ENCODE measurements around the gene PSMD2.

The PSMD2 gene

DNA sequence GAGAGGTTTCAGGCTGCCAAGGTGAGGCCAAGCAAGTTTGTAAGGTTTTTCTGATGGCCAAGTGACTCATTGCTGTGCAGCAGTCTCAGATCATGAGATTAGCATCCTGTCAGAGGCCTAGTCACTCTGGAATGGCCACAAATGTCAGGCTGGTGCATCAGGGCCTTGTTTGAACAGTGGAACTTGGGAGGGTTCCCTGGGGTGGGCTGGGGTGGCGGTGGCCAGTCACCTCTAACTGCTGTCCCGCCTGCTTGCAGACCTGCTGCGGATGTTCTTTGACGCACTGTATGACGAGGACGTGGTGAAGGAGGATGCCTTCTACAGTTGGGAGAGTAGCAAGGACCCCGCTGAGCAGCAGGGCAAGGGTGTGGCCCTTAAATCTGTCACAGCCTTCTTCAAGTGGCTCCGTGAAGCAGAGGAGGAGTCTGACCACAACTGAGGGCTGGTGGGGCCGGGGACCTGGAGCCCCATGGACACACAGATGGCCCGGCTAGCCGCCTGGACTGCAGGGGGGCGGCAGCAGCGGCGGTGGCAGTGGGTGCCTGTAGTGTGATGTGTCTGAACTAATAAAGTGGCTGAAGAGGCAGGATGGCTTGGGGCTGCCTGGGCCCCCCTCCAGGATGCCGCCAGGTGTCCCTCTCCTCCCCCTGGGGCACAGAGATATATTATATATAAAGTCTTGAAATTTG, 35.6 kb downstream of the PSMD2 start:
- H3K27ac ChIP-seq: peak overlapping the region; percentile 88
- peaks cover 48% of the 10 kb centered on the region for H3K36me3 ChIP-seq
- H3K9me3 ChIP-seq: no peaks in the 10 kb centered on the region
- H3K27me3 ChIP-seq: peaks cover 26% of the 10 kb centered on the region
- H3K4me1 ChIP-seq (ENCODE audit: control insufficient read depth in 1 of 2, insufficient read depth in 1 of 2, low read depth in 1 of 2, low read length in 1 of 2): peaks cover 15 to 23% of the 10 kb centered on the region in 2 experiments
- H3K4me3 ChIP-seq (ENCODE audit: low read depth in 1 of 2, low read length in 1 of 2): no peak overlapping the region
- TF ChIP-seq, protein P1, sequence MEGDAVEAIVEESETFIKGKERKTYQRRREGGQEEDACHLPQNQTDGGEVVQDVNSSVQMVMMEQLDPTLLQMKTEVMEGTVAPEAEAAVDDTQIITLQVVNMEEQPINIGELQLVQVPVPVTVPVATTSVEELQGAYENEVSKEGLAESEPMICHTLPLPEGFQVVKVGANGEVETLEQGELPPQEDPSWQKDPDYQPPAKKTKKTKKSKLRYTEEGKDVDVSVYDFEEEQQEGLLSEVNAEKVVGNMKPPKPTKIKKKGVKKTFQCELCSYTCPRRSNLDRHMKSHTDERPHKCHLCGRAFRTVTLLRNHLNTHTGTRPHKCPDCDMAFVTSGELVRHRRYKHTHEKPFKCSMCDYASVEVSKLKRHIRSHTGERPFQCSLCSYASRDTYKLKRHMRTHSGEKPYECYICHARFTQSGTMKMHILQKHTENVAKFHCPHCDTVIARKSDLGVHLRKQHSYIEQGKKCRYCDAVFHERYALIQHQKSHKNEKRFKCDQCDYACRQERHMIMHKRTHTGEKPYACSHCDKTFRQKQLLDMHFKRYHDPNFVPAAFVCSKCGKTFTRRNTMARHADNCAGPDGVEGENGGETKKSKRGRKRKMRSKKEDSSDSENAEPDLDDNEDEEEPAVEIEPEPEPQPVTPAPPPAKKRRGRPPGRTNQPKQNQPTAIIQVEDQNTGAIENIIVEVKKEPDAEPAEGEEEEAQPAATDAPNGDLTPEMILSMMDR (IDR thresholded peaks at IDR 0.05): no peak

DNA sequence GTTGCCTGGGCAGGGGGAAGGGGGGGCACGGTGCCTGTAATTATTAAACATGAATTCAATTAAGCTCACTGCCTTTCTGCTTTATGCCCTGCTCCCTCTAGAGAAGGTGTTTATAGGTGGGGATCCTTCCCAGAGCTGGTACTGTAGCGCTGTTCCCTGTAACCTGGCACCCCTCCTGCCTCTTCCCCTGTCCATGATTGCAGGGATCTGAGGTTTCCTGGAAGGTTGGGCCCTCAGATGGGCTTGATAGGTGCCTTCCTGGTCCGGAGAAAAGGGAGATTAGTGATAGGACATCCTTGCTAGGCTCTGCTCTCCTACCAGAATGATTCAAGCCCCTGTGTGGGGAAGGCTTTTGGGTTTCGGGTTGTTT, 36.2 kb downstream of the PSMD2 start:
- Histone ChIP-seq H3K4me1 (ENCODE audit: control insufficient read depth in 1 of 2, insufficient read depth in 1 of 2, low read depth in 1 of 2, low read length in 1 of 2) (peaks cover 15 to 23% of the 10 kb centered on the region in 2 experiments), H3K4me3 (ENCODE audit: low read depth in 1 of 2, low read length in 1 of 2) (peak overlapping the region; percentile 79 to 95), H3K27ac (peak overlapping the region; percentile 88), H3K36me3 (peaks cover 41% of the 10 kb centered on the region), H3K27me3 (peaks cover 26% of the 10 kb centered on the region), H3K9me3 (no peaks in the 10 kb centered on the region)
- TF ChIP-seq, protein P1 (IDR thresholded peaks at IDR 0.05): no peak

DNA sequence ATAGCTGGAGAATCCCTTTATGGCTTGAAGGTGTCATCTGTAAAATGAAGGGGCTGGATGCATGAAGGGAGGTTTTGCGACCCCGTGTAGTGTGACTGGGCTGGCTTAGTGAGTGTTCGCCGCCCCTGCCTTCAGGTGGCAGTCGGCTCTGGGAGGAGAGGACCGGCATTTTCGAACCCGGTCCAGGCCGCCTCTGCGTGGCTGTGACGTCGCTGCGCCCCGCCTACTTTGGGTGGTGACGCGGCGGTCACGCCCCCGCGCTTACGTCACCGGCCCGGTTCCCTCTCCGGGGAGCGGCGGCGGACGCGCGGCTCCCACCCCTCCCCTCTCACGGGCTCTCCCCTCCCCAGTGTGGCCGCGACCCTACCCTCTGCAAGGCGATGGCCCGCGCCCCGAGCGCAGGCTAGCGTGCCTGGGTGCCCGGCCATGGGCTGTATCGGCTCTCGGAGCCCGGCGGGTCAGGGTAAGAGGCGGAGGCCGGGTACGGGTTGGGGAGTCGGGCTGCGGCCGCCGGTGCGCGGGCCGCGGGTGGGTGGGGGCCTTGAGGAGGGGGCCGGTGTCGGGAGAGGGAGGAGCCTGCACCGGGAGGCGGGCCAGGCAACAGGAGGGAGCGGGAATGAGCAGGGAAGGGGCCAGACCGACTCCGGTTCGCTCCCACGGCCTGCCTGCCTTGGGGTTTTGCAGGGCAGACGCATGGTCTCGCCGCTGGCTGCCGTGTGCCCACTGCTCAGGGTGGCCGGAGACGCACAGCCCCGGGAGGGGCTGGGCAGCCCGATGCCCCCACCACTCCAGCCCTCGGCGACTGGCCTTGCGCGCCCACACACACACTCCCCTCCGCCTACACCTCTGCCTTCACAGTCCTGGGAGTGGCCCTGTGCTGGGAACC, 36.9 kb downstream of the PSMD2 start:
- H3K4me3 ChIP-seq (ENCODE audit: low read depth in 1 of 2, low read length in 1 of 2): peak overlapping the region; percentile 79 to 95
- TF ChIP-seq, protein P1 (IDR thresholded peaks at IDR 0.05): no peak
- H3K27me3 ChIP-seq: peaks cover 26% of the 10 kb centered on the region
- H3K4me1 ChIP-seq (ENCODE audit: control insufficient read depth in 1 of 2, insufficient read depth in 1 of 2, low read depth in 1 of 2, low read length in 1 of 2): peaks cover 15 to 23% of the 10 kb centered on the region in 2 experiments
- peaks cover 38% of the 10 kb centered on the region for H3K36me3 ChIP-seq
- peak overlapping the region; percentile 88 for H3K27ac ChIP-seq
- H3K9me3 ChIP-seq: no peaks in the 10 kb centered on the region

DNA sequence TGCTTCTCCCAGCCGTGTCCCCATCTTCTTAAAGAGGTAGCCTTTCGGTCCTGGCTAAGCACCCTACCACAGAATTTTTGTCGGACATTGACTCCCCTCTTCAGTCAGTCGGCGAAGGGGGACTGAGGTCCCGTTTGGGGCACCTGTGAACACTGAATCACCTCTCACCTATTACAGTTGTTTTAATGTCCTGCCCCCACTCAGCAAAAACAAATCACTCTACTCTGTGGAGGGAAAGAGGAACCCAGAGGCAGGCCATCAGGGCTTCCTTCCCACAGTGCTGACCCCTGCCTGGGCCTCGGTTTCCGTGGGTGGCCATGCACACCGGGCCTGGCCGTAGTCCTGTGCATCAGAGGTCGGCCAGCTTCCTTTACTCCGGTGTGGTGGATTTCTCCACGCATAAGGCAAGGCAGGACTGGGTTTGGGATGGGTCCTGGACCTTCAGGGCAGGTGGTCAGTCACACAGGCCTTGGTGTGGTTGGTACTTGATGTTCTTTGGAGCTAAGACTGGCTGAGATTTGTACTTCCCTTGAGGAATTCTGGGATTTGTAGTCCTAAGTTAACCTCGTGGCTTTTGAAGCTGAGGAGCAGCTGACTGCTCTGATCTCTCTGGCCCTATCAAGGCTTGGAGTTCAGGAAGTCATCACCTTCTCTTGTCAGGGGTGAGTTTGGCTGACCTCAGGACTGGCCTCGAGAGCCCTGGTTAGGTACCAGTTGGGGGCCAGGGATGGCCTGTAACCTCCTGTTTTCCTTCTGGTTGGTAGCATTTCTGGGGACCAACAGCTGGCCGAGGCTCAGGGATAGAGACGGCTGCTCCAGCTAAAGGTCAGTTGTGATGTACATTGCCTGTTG, 37.7 kb downstream of the PSMD2 start:
- no peaks in the 10 kb centered on the region for H3K9me3 ChIP-seq
- peaks cover 15 to 23% of the 10 kb centered on the region in 2 experiments for H3K4me1 ChIP-seq (ENCODE audit: control insufficient read depth in 1 of 2, insufficient read depth in 1 of 2, low read depth in 1 of 2, low read length in 1 of 2)
- peak overlapping the region; percentile 88 for H3K27ac ChIP-seq
- TF ChIP-seq, protein P1 (IDR thresholded peaks at IDR 0.05): no peak
- H3K4me3 ChIP-seq (ENCODE audit: low read depth in 1 of 2, low read length in 1 of 2): peak overlapping the region; percentile 79 to 95
- H3K27me3 ChIP-seq: peaks cover 26% of the 10 kb centered on the region
- H3K36me3 ChIP-seq: peaks cover 31% of the 10 kb centered on the region

DNA sequence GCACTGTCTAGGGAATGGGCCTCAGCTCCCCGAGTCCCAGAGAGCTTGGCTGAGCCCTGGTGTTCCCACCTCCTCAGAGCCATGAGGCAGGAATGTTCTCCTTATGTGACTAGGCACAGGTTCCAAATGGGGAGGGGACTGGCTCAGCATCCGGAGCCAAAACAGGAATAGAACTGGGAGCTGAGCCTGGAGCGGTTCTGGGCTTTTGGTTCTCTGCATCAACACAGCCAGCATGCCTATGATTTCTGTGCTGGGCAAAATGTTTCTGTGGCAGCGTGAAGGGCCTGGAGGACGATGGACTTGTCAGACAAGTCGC, 38.3 kb downstream of the PSMD2 start, which contains the start of gene FAM131A:
Gene FAM131A (plus strand): TSS at position 202 of the 316 bp plus-strand sequence. CDS start 31 bp downstream, at position 233.
- H3K9me3 ChIP-seq: no peaks in the 10 kb centered on the region
- H3K27me3 ChIP-seq: peaks cover 26% of the 10 kb centered on the region
- peaks cover 31% of the 10 kb centered on the region for H3K36me3 ChIP-seq
- TF ChIP-seq, protein P1 (IDR thresholded peaks at IDR 0.05): no peak
- peak within 1 kb of the TSS; percentile 88 for H3K27ac ChIP-seq
- peak within 1 kb of the TSS; percentile 79 to 95 for H3K4me3 ChIP-seq (ENCODE audit: low read depth in 1 of 2, low read length in 1 of 2)
- peaks cover 15 to 23% of the 10 kb centered on the region in 2 experiments for H3K4me1 ChIP-seq (ENCODE audit: control insufficient read depth in 1 of 2, insufficient read depth in 1 of 2, low read depth in 1 of 2, low read length in 1 of 2)

Data from neutrophil (primary cell).